H1 (cell line): ENCODE data around the gene RAB31.

ENCODE experiments used
- BRCA1 ChIP-seq: IDR thresholded peaks from 2 replicates; pipeline ENCODE4 v1.6.1; 2012; ENCODE audit warnings: low read depth, low read length, improper control_type of control experiment
- CBX5 ChIP-seq: fragments of 300-800, 300-1000 bp; sonication (generic); IDR thresholded peaks from 2 replicates; pipeline ENCODE4 v1.7.1; 2016; ENCODE audit warnings: antibody characterized with exemption, low read length, low read depth
- CTCF ChIP-seq, 3 experiments: IDR thresholded peaks; 1 replicate in 2 of 3; 2 replicates in 1 of 3; pipeline versions ENCODE4 v1.5.1 to v1.6.1; 2011; ENCODE audit warnings: low read length in 3 of 3, mild to moderate bottlenecking in 3 of 3, inconsistent platforms in 2 of 3, low read depth in 1 of 3, moderate library complexity in 1 of 3; ENCODE audit not compliant: insufficient read depth in 1 of 3; ENCODE audit errors: control extremely low read depth in 1 of 3
- EZH2 ChIP-seq: fragments of 200-600 bp; sonication (generic); IDR thresholded peaks from 2 replicates; pipeline ENCODE4 v1.7.1; 2012; ENCODE audit warnings: low read depth, mild to moderate bottlenecking, moderate library complexity, low read length, inconsistent platforms; ENCODE audit not compliant: severe bottlenecking
- GABPA ChIP-seq: IDR thresholded peaks from 2 replicates; pipeline ENCODE4 v1.6.1; 2011; ENCODE audit warnings: mild to moderate bottlenecking, low read length, moderate library complexity, borderline replicate concordance; ENCODE audit not compliant: insufficient read depth
- HDAC2 ChIP-seq, 2 experiments: fragments of 300-600 bp in 1 of 2; sonication (generic) in 1 of 2; IDR thresholded peaks; 2 replicates each; pipeline ENCODE4 v1.6.1; 2011 to 2012; ENCODE audit warnings: low read depth in 2 of 2, low read length in 2 of 2, mild to moderate bottlenecking in 2 of 2, moderate library complexity in 2 of 2, borderline replicate concordance in 1 of 2, inconsistent platforms in 1 of 2
- POLR2A ChIP-seq, 2 experiments: IDR thresholded peaks; 1 replicate in 1 of 2; 2 replicates in 1 of 2; pipeline ENCODE4 v1.6.1; 2011; ENCODE audit warnings: low read depth in 2 of 2, low read length in 2 of 2, mild to moderate bottlenecking in 2 of 2; ENCODE audit errors: control extremely low read depth in 1 of 2
- RAD21 ChIP-seq, 2 experiments: IDR thresholded peaks in 1 of 2; conservative IDR thresholded peaks in 1 of 2; 2 replicates each; pipeline ENCODE4 v1.6.1; 2011; ENCODE audit warnings: low read depth in 2 of 2, low read length in 2 of 2, improper control_type of control experiment in 1 of 2, inconsistent platforms in 1 of 2, mild to moderate bottlenecking in 1 of 2, moderate library complexity in 1 of 2
- SIRT6 ChIP-seq: IDR thresholded peaks from one replicate; pipeline ENCODE4 v1.7.1; 2012; ENCODE audit warnings: low read length, inconsistent platforms
- TEAD4 ChIP-seq: IDR thresholded peaks from 2 replicates; pipeline ENCODE4 v1.6.1; 2012; ENCODE audit warnings: low read depth, low read length, inconsistent platforms, mixed read lengths
- USF2 ChIP-seq: IDR thresholded peaks from 2 replicates; pipeline ENCODE4 v1.6.1; 2011; ENCODE audit warnings: low read length, improper control_type of control experiment
- YY1 ChIP-seq: IDR thresholded peaks from 2 replicates; pipeline ENCODE4 v1.6.1; 2011; ENCODE audit warnings: low read depth, mild to moderate bottlenecking, low read length
- ZNF274 ChIP-seq: IDR thresholded peaks from 2 replicates; pipeline ENCODE4 v1.7.0; 2012; ENCODE audit warnings: low read length, borderline replicate concordance; ENCODE audit errors: extremely low read depth

GRCh38 chr18:9669016-9669415 lies 39.1 kb upstream of the RAB31 start:
- TF ChIP-seq EZH2: no peak
- TF ChIP-seq POLR2A (IDR thresholded peaks at IDR 0.05; ENCODE audit: control extremely low read depth in 1 of 2, low read depth in 2 of 2, low read length in 2 of 2): no peak
- no peak for TF ChIP-seq CTCF (IDR thresholded peaks at IDR 0.05; ENCODE audit: control extremely low read depth in 1 of 3, insufficient read depth in 1 of 3, low read depth in 1 of 3, low read length in 3 of 3)
- no peak for TF ChIP-seq SIRT6
- TF ChIP-seq YY1: no peak
- TF ChIP-seq GABPA: no peak
- no peak for TF ChIP-seq ZNF274
- no peak for TF ChIP-seq RAD21 (IDR thresholded peaks at IDR 0.05 in 1 of 2, conservative IDR thresholded peaks at IDR 0.05 in 1 of 2; ENCODE audit: low read depth in 2 of 2, low read length in 2 of 2)
- no peak for TF ChIP-seq USF2
- no peak for TF ChIP-seq TEAD4
- no peak for TF ChIP-seq BRCA1
- no peak for TF ChIP-seq CBX5
- TF ChIP-seq HDAC2 (IDR thresholded peaks at IDR 0.05; ENCODE audit: borderline replicate concordance in 1 of 2, low read depth in 2 of 2, low read length in 2 of 2): no peak
